PC-9 (cell line): ENCODE measurements around the gene AHRR. TPM values are rescaled to one million over a fixed set of nuclear protein-coding genes. Genes with fewer than 3 reads are reported as not detected.
"Not testable (repeated sequence)": the region's sequence is repeated elsewhere in the genome, so short reads cannot be mapped to it uniquely, and the experiment has no call there.

ENCODE experiments used
- Bru-seq: library from RNA; stranded (reverse); fragments of 400-500 nt; gene quantifications from one replicate; lab custom pipeline; 2021; lab: Mats Ljungman, UMichigan
- BruChase-seq, 2 experiments: library from RNA; stranded (reverse); fragments of 400-500 nt; gene quantifications; one replicate each; lab custom pipeline; 2021; lab: Mats Ljungman, UMichigan
- BruUV-seq: library from RNA; stranded (reverse); fragments of 400-500 nt; replicated peaks from 2 replicates; lab custom pipeline; 2021; lab: Mats Ljungman, UMichigan
- CTCF ChIA-PET: fragments of 300-600 bp; sonication (Branson Sonifier 250); formaldehyde crosslinking; loops from one replicate; lab custom pipeline; 2022; ENCODE audit warnings: antibody characterized with exemption; lab: Charles Lee
- POLR2A ChIA-PET: fragments of 300-600 bp; sonication (Branson Sonifier 250); formaldehyde crosslinking; loops from one replicate; lab custom pipeline; 2022; ENCODE audit warnings: antibody characterized with exemption; ENCODE audit not compliant: unreplicated experiment; lab: Charles Lee
- DNase-seq, 2 experiments: peaks; one replicate each; pipeline versions ENCODE4 v3.0.0 to v3.0.0-alpha.2; 2015 to 2022; ENCODE audit warnings: mixed read lengths in 1 of 2
- H2AFZ ChIP-seq: fragments of 200-600 bp; sonication (generic); 2 replicates; pipeline ENCODE4 v1.8.1; 2017; ENCODE audit warnings: antibody characterized with exemption
- H3F3A ChIP-seq: fragments of 200-600 bp; sonication (generic); 2 replicates; pipeline ENCODE4 v1.8.1; 2017; ENCODE audit warnings: antibody characterized with exemption, mild to moderate bottlenecking, low read depth; ENCODE audit not compliant: insufficient read depth
- H3K27ac ChIP-seq: fragments of 200-600 bp; sonication (generic); 2 replicates; pipeline ENCODE4 v1.6.1; 2016; ENCODE audit warnings: mixed run types
- H3K27me3 ChIP-seq: fragments of 200-600 bp; sonication (generic); 2 replicates; pipeline ENCODE4 v1.6.1; 2016; ENCODE audit warnings: low read depth, mixed run types; ENCODE audit not compliant: insufficient read depth
- H3K36me3 ChIP-seq: fragments of 200-600 bp; sonication (generic); 2 replicates; pipeline ENCODE4 v1.6.1; 2016; ENCODE audit warnings: low read depth, mixed run types
- H3K4me1 ChIP-seq: fragments of 200-600 bp; sonication (generic); replicated peaks from 2 replicates; pipeline ENCODE4 v1.6.1; 2016; ENCODE audit warnings: mixed run types; ENCODE audit not compliant: insufficient read depth
- H3K4me2 ChIP-seq: fragments of 200-600 bp; sonication (generic); 2 replicates; pipeline ENCODE4 v1.6.1; 2017; ENCODE audit warnings: mixed run types
- H3K4me3 ChIP-seq: fragments of 200-600 bp; sonication (generic); 2 replicates; pipeline ENCODE4 v1.6.1; 2016; ENCODE audit warnings: mixed run types
- H3K79me2 ChIP-seq: fragments of 200-600 bp; sonication (generic); 2 replicates; pipeline ENCODE4 v1.6.1; 2017; ENCODE audit warnings: low read depth, mixed run types
- H3K9me2 ChIP-seq: fragments of 200-600 bp; sonication (generic); 2 replicates; pipeline ENCODE4 v1.8.1; 2017; ENCODE audit warnings: mild to moderate bottlenecking; ENCODE audit not compliant: insufficient read depth
- H3K9me3 ChIP-seq: fragments of 200-600 bp; sonication (generic); 2 replicates; pipeline ENCODE4 v1.8.1; 2016; ENCODE audit warnings: low read depth; ENCODE audit not compliant: insufficient read depth
- H4K20me1 ChIP-seq: fragments of 200-600 bp; sonication (generic); 2 replicates; pipeline ENCODE4 v1.8.1; 2017; ENCODE audit not compliant: insufficient read depth
- EZH2 ChIP-seq: fragments of 200-600 bp; sonication (generic); IDR thresholded peaks from 2 replicates; pipeline ENCODE4 v1.8.0; 2017; ENCODE audit warnings: antibody characterized with exemption, low read depth
- intact Hi-C: fragments of 100-400 bp; cut with micrococcal nuclease; formaldehyde crosslinking; loops from one replicate; pipeline ENCODE4 v1.10.0; 2022; ENCODE audit not compliant: unreplicated experiment
- long read RNA-seq: library from polyadenylated mRNA; stranded (forward); transcript quantifications from one replicate; pipeline ENCODE4 v2.0.0, GENCODE V29; 2022
- total RNA-seq: library from RNA; stranded (reverse); gene quantifications from 2 replicates; pipeline ENCODE4 v1.2.3, GENCODE V29; 2021
- TF ChIP-seq, protein P1 (sequence below): fragments of 200-600 bp; sonication (generic); conservative IDR thresholded peaks from 2 replicates; pipeline ENCODE4 v1.6.1; 2017; ENCODE audit warnings: mixed run types, antibody characterized with exemption, mild to moderate bottlenecking, moderate library complexity

AHRR gene
- total RNA-seq: 7.2 and 13.6 TPM in 2 replicates
- percentile 49 among the genes with signal in this experiment for Bru-seq, nascent RNA
- percentile 59 among the genes with signal in this experiment for BruChase-seq, experiment 1, labeled RNA remaining after a 2-hour chase
- percentile 46 among the genes with signal in this experiment for BruChase-seq, experiment 2, labeled RNA remaining after a 6-hour chase
- long read RNA-seq, partial matches to known transcripts: 0 of 9 reads
- long read RNA-seq, other reads (novel, unspliced or antisense): 8 of 9 reads

DNA sequence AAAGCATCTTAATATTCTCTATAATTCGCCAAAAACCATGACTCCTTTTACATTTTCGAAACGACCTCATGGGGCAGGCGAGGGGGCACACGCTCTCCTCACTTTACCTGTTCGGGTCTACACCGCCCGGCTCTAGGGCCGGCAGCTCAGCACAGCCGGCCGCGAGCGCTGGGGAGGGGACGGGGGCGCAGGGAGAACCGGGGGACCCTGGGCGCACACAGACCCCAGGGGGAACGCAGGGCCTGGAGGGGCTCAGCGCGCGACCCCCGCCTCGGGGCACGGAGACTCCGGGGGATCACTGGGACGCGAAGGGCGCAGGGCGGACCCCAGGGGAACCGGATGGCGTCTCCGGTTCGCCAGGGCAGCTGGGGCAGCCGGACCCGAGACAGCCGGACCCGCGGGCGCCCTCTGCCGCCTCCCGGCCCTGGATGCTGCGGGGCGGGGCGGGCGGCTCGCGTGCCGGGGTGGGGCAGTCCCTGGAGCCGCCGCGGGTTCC, at the start of gene AHRR:
TSS of gene AHRR (plus strand) at position 485 of the 496 bp plus-strand sequence. CDS start 22,189 bp downstream, outside the sequence.
- H3K9me2 ChIP-seq: no peaks in the 10 kb centered on the region
- ChIA-PET POLR2A (interaction anchor here (0.6 kb wide), 2 partner anchors 58 to 239 kb away, joined by 3 read pairs; no protein-coding TSS in a partner anchor), CTCF (interaction anchor here (1.2 to 1.4 kb wide), 2 partner anchors 15 to 17 kb away, joined by 3 to 6 read pairs; no protein-coding TSS in a partner anchor)
- H3K36me3 ChIP-seq: no peaks in the 10 kb centered on the region
- no peaks in the 10 kb centered on the region for H3K9me3 ChIP-seq
- DNase-seq: peak in 1 of 2 experiments; percentile 91
- no peak for TF ChIP-seq EZH2
- TF ChIP-seq, protein P1, sequence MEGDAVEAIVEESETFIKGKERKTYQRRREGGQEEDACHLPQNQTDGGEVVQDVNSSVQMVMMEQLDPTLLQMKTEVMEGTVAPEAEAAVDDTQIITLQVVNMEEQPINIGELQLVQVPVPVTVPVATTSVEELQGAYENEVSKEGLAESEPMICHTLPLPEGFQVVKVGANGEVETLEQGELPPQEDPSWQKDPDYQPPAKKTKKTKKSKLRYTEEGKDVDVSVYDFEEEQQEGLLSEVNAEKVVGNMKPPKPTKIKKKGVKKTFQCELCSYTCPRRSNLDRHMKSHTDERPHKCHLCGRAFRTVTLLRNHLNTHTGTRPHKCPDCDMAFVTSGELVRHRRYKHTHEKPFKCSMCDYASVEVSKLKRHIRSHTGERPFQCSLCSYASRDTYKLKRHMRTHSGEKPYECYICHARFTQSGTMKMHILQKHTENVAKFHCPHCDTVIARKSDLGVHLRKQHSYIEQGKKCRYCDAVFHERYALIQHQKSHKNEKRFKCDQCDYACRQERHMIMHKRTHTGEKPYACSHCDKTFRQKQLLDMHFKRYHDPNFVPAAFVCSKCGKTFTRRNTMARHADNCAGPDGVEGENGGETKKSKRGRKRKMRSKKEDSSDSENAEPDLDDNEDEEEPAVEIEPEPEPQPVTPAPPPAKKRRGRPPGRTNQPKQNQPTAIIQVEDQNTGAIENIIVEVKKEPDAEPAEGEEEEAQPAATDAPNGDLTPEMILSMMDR: peak; percentile 41; the same call in 1 of the 2 replicates
- H3K4me2 ChIP-seq: peak within 1 kb of the TSS; percentile 55
- no peak within 1 kb of the TSS for H3K27ac ChIP-seq
- no peaks in the 10 kb centered on the region for H3K27me3 ChIP-seq
- no peak within 1 kb of the TSS for H3K4me3 ChIP-seq
- H3K4me1 ChIP-seq: no peaks in the 10 kb centered on the region
- peaks cover 32% of the 10 kb centered on the region for H4K20me1 ChIP-seq
- H3F3A ChIP-seq: peaks cover 30% of the 10 kb centered on the region; the same call in 1 of the 2 replicates
- no peak within 1 kb of the TSS for H2AFZ ChIP-seq
- no peaks in the 10 kb centered on the region for H3K79me2 ChIP-seq
- BruUV-seq: no TSS peak
- intact Hi-C loops: no loop called here

DNA sequence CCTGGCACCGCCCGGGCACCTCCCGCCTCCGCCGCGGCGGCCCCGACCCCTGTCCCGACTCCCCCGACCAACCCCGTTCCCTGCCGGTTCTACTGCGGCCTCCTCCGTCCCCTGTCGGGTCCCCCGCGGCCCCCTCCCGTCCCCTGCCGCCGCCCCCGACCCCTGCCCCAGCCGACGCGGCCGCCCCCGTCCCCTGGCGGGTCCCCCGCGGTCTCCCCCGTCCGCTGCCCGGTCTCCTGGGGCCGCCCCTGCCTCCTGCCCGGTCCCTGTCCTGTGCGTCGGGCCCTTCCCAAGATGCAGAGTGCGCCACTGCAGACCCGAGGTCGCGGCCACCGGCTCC, 49.7 kb upstream of the AHRR start:
- not testable (repeated sequence) for H3K9me3 ChIP-seq, H3F3A ChIP-seq, H3K9me2 ChIP-seq, BruUV-seq, H3K27me3 ChIP-seq, DNase-seq
- Histone ChIP-seq H2AFZ (peak overlapping the region; percentile 76), H3K4me1 (peaks cover 19% of the 10 kb centered on the region), H3K4me2 (peak overlapping the region; percentile 88), H3K4me3 (peak overlapping the region; percentile 68), H4K20me1 (peaks cover 35% of the 10 kb centered on the region), H3K79me2 (peaks cover 49% of the 10 kb centered on the region), H3K36me3 (peaks cover 28% of the 10 kb centered on the region), H3K27ac (peak overlapping the region; percentile 53)
- CTCF ChIA-PET: interaction anchor here (1.2 to 1.5 kb wide), 2 partner anchors 31 to 175 kb away, joined by 5 to 25 read pairs; no protein-coding TSS in a partner anchor
- intact Hi-C loops: loop anchor here (1.0 kb wide), 2 partner anchors 8 to 53 kb away; partner anchors contain the start of genes CCDC127 and SDHA
- POLR2A ChIA-PET: interaction anchor here (0.7 to 1.2 kb wide), 2 partner anchors 14 to 53 kb away, joined by 4 to 26 read pairs; partner anchors contain the start of genes CCDC127 and SDHA

DNA sequence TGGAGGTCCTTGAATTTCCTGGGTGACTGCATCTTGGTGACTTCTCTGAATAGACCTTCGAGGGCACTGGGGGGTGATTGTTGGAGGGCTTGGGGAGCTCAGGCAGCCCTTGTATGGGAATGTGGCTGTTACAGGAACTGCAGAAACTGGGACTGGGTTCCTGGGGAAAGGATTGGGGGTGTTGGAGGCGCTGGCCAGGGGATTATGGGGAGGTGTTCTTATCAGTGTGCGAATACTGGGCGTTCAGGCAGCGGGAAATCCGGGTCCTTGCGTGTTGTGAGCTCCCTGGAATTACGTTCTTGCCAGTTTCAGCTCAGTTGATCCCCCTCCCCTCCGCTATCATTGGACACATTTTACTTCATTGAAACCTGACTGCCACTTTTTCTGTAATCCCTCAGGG, 48.4 kb upstream of the AHRR start:
- Histone ChIP-seq H3K79me2 (peaks cover 62% of the 10 kb centered on the region), H3K4me2 (peak overlapping the region; percentile 88), H3K36me3 (peaks cover 31% of the 10 kb centered on the region), H4K20me1 (peaks cover 47% of the 10 kb centered on the region), H3K4me1 (peaks cover 19% of the 10 kb centered on the region), H3K4me3 (peak overlapping the region; percentile 68; the same call in 1 of the 2 replicates)
- BruUV-seq, H3K27me3 ChIP-seq, DNase-seq, H3K9me2 ChIP-seq, H3K27ac ChIP-seq, H3F3A ChIP-seq, intact Hi-C loops, H2AFZ ChIP-seq, H3K9me3 ChIP-seq, CTCF ChIA-PET: not testable (repeated sequence)
- POLR2A ChIA-PET: interaction anchor here (0.6 kb wide), 1 partner anchor 11 kb away, joined by 3 read pairs; no protein-coding TSS in a partner anchor

DNA sequence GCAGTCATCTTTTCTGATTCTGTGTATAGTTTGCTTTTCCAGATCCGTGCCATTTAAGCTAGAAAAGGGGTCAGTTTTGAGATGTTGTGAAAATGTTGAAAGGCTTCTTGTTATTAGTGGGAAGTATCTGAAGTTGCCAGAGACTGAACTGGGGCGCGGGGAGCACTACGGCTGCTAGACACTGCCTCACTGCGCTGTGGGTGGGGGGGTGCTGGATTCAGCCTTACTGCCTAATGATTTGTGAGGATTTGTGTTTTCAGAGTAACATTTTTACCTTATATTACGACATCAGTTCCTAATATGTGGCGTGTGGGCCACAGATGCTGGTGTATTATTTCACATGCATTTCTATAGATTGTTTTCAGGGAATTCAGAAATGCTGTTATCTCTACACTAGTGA, 48.0 kb upstream of the AHRR start:
- peak overlapping the region; percentile 68; the same call in 1 of the 2 replicates for H3K4me3 ChIP-seq
- peaks cover 31% of the 10 kb centered on the region for H3K36me3 ChIP-seq
- H2AFZ ChIP-seq, BruUV-seq, H3K27me3 ChIP-seq, POLR2A ChIA-PET, CTCF ChIA-PET, intact Hi-C loops, H3K9me2 ChIP-seq, DNase-seq, H3K9me3 ChIP-seq, H3F3A ChIP-seq, H3K27ac ChIP-seq: not testable (repeated sequence)
- peaks cover 51% of the 10 kb centered on the region for H4K20me1 ChIP-seq
- H3K4me2 ChIP-seq: peak overlapping the region; percentile 88
- H3K4me1 ChIP-seq: peaks cover 19% of the 10 kb centered on the region
- H3K79me2 ChIP-seq: peaks cover 66% of the 10 kb centered on the region

DNA sequence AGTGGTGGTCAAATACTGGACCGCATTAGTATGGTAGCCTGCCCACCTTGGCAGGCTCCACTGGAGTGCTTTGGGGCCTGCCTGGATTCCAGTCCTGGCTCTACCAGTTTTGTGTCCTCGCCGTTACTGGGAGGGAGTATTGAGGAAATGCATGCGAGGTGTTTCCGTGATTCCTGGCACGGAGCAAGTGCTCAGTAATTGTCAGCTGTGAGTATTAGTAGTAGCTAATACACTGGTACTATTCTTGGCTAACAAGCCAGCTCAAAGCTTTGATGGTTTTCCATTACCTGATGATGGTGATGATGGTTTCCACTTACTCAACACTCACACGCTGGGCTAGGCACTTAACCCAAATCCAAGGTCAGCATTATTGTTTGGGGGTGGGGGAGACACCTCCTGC, 47.2 kb upstream of the AHRR start:
- H3K4me3 ChIP-seq, H3K27ac ChIP-seq, DNase-seq, H3F3A ChIP-seq, H3K9me3 ChIP-seq, H3K4me2 ChIP-seq, H3K27me3 ChIP-seq, BruUV-seq, intact Hi-C loops, H2AFZ ChIP-seq, H3K9me2 ChIP-seq, CTCF ChIA-PET, POLR2A ChIA-PET: not testable (repeated sequence)
- H3K79me2 ChIP-seq: peaks cover 74% of the 10 kb centered on the region
- H4K20me1 ChIP-seq: peaks cover 60% of the 10 kb centered on the region
- peaks cover 31% of the 10 kb centered on the region for H3K36me3 ChIP-seq
- H3K4me1 ChIP-seq: peaks cover 19% of the 10 kb centered on the region
